PC-3 (cell line): ENCODE results near the gene IQGAP1. TPM values are rescaled to one million over a fixed set of nuclear protein-coding genes. Genes with fewer than 3 reads are reported as not detected.
"Not testable (repeated sequence)": the region's sequence is repeated elsewhere in the genome, so short reads cannot be mapped to it uniquely, and the experiment has no call there.

Experiments
- ATAC-seq: fragments of 200-7000 bp; cut with Tn5 transposase; 2 replicates; pipeline ENCODE4 v1.9.1; 2020; ENCODE audit warnings: mild to moderate bottlenecking, moderate library complexity
- BruUV-seq: library from RNA; stranded (reverse); fragments of 400-500 nt; replicated peaks from 2 replicates; lab custom pipeline; 2021; lab: Mats Ljungman, UMichigan
- CTCF ChIA-PET: fragments of 300-600 bp; sonication (Branson Sonifier 250); formaldehyde crosslinking; loops from one replicate; lab custom pipeline; 2022; ENCODE audit warnings: antibody characterized with exemption; lab: Charles Lee
- POLR2A ChIA-PET: fragments of 300-600 bp; sonication (Branson Sonifier 250); formaldehyde crosslinking; loops from one replicate; lab custom pipeline; 2022; ENCODE audit warnings: antibody characterized with exemption; ENCODE audit not compliant: unreplicated experiment; lab: Charles Lee
- DNase-seq: peaks from one replicate; pipeline ENCODE4 v3.0.0-alpha.2; 2015
- H2AFZ ChIP-seq: fragments of 300-600 bp; sonication (generic); 2 replicates; pipeline ENCODE4 v1.6.0; 2016; ENCODE audit warnings: antibody characterized with exemption, low read length
- H3F3A ChIP-seq: fragments of 300-600 bp; sonication (generic); one replicate; pipeline ENCODE4 v1.6.0; 2017; ENCODE audit warnings: antibody characterized with exemption, low read length, control low read depth, mild to moderate bottlenecking; ENCODE audit not compliant: unreplicated experiment
- H3K27ac ChIP-seq: fragments of 300-600 bp; sonication (generic); 2 replicates; pipeline ENCODE4 v1.5.1; 2016; ENCODE audit warnings: mild to moderate bottlenecking, low read length
- H3K27me3 ChIP-seq: fragments of 300-600 bp; sonication (generic); 2 replicates; pipeline ENCODE4 v1.6.1; 2016; ENCODE audit warnings: low read length, mixed read lengths
- H3K36me3 ChIP-seq: fragments of 300-600 bp; sonication (generic); 2 replicates; pipeline ENCODE4 v1.6.1; 2016; ENCODE audit warnings: low read depth, mixed run types, low read length, mixed read lengths
- H3K4me1 ChIP-seq: fragments of 300-600 bp; sonication (generic); 2 replicates; pipeline ENCODE4 v1.5.1; 2016; ENCODE audit warnings: low read length; ENCODE audit not compliant: insufficient read depth
- H3K4me2 ChIP-seq: fragments of 300-600 bp; sonication (generic); 2 replicates; pipeline ENCODE4 v1.6.0; 2016; ENCODE audit warnings: low read length
- H3K4me3 ChIP-seq: fragments of 300-600 bp; sonication (generic); 2 replicates; pipeline ENCODE4 v1.5.1; 2016; ENCODE audit warnings: mild to moderate bottlenecking, low read length, mixed read lengths
- H3K79me2 ChIP-seq: fragments of 300-600 bp; sonication (generic); 2 replicates; pipeline ENCODE4 v1.6.1; 2017; ENCODE audit warnings: low read length, mixed read lengths
- H3K9ac ChIP-seq: fragments of 300-600 bp; sonication (generic); 2 replicates; pipeline ENCODE4 v1.6.0; 2016; ENCODE audit warnings: mild to moderate bottlenecking, low read length
- H3K9me2 ChIP-seq: fragments of 300-600 bp; sonication (generic); replicated peaks from 2 replicates; pipeline ENCODE4 v1.6.1; 2016; ENCODE audit warnings: mixed run types, low read length, mixed read lengths
- H3K9me3 ChIP-seq: fragments of 300-600 bp; sonication (generic); 2 replicates; pipeline ENCODE4 v1.6.1; 2016; ENCODE audit warnings: low read length, mixed read lengths
- H4K20me1 ChIP-seq: fragments of 300-600 bp; sonication (generic); 2 replicates; pipeline ENCODE4 v1.6.1; 2016; ENCODE audit warnings: low read length, mixed read lengths
- EZH2 ChIP-seq: fragments of 300-600 bp; sonication (generic); IDR thresholded peaks from one replicate; pipeline ENCODE4 v1.6.1; 2017; ENCODE audit warnings: antibody characterized with exemption, mild to moderate bottlenecking, low read length; ENCODE audit not compliant: unreplicated experiment
- EZH2phosphoT487 ChIP-seq: fragments of 300-600 bp; sonication (generic); IDR thresholded peaks from 2 replicates; pipeline ENCODE4 v1.6.1; 2018; ENCODE audit warnings: mild to moderate bottlenecking, antibody characterized with exemption, low read length, borderline replicate concordance
- intact Hi-C: fragments of 100-400 bp; cut with micrococcal nuclease; formaldehyde crosslinking; loops from 2 replicates; pipeline ENCODE4 v1.9.0; 2023
- total RNA-seq: library from RNA; depleted of rRNA; stranded (reverse); fragments of >200 nt; gene quantifications from 2 replicates; pipeline ENCODE4 v1.2.3, GENCODE V29; 2014
- TF ChIP-seq, protein P1 (sequence below): fragments of 300-600 bp; sonication (generic); conservative IDR thresholded peaks from 2 replicates; pipeline ENCODE4 v1.5.1; 2017; ENCODE audit warnings: antibody characterized with exemption, low read depth, mild to moderate bottlenecking, low read length

The IQGAP1 gene
- total RNA-seq, 1 experiment from 2014 or later: 139 TPM

- no TSS peak for BruUV-seq
- Histone ChIP-seq H3K79me2 (peaks cover 80% of the 10 kb centered on the region), H2AFZ (no peak overlapping the region), H3K27me3 (no peaks in the 10 kb centered on the region), H3F3A (peaks cover 5% of the 10 kb centered on the region), H3K36me3 (no peaks in the 10 kb centered on the region), H3K9me3 (no peaks in the 10 kb centered on the region), H3K4me1 (peaks cover 45% of the 10 kb centered on the region), H3K27ac (peak overlapping the region; percentile 45), H4K20me1 (0 out of 2 replicates have a peak, but pooled peaks cover 6% of the 10 kb centered on the region), H3K4me3 (no peak overlapping the region), H3K4me2 (peak overlapping the region; percentile 71), H3K9ac (no peak overlapping the region), H3K9me2 (no peaks in the 10 kb centered on the region)
- intact Hi-C loops: no loop called here
- TF ChIP-seq EZH2phosphoT487 (no peak), EZH2 (no peak)
- TF ChIP-seq, protein P1, sequence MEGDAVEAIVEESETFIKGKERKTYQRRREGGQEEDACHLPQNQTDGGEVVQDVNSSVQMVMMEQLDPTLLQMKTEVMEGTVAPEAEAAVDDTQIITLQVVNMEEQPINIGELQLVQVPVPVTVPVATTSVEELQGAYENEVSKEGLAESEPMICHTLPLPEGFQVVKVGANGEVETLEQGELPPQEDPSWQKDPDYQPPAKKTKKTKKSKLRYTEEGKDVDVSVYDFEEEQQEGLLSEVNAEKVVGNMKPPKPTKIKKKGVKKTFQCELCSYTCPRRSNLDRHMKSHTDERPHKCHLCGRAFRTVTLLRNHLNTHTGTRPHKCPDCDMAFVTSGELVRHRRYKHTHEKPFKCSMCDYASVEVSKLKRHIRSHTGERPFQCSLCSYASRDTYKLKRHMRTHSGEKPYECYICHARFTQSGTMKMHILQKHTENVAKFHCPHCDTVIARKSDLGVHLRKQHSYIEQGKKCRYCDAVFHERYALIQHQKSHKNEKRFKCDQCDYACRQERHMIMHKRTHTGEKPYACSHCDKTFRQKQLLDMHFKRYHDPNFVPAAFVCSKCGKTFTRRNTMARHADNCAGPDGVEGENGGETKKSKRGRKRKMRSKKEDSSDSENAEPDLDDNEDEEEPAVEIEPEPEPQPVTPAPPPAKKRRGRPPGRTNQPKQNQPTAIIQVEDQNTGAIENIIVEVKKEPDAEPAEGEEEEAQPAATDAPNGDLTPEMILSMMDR: no peak
- CTCF ChIA-PET: no interaction called here
- POLR2A ChIA-PET: no interaction called here
- ATAC-seq (no peak), DNase-seq (peak; percentile 35)
Measured at GRCh38 chr15:90413411-90414379, 25.7 kb downstream of the IQGAP1 start.

GRCh38 chr15:90414408-90415028 lies 26.5 kb downstream of the IQGAP1 start:
- no peak overlapping the region for H2AFZ ChIP-seq
- 0 out of 2 replicates have a peak, but pooled peaks cover 6% of the 10 kb centered on the region for H4K20me1 ChIP-seq
- intact Hi-C loops: no loop called here
- DNase-seq (peak; percentile 78), ATAC-seq (peak; percentile 56)
- H3K27me3 ChIP-seq: no peaks in the 10 kb centered on the region
- peaks cover 78% of the 10 kb centered on the region for H3K79me2 ChIP-seq
- no peak overlapping the region for H3K9ac ChIP-seq
- H3K36me3 ChIP-seq: no peaks in the 10 kb centered on the region
- H3K27ac ChIP-seq: peak overlapping the region; percentile 45
- POLR2A ChIA-PET: no interaction called here
- CTCF ChIA-PET: no interaction called here
- H3K4me2 ChIP-seq: peak overlapping the region; percentile 65
- peaks cover 9% of the 10 kb centered on the region for H3F3A ChIP-seq
- no TSS peak for BruUV-seq
- H3K4me3 ChIP-seq: peak overlapping the region; percentile 16
- H3K9me3 ChIP-seq: no peaks in the 10 kb centered on the region
- H3K4me1 ChIP-seq: peaks cover 53% of the 10 kb centered on the region
- TF ChIP-seq, protein P1: no peak
- TF ChIP-seq EZH2: no peak
- no peak for TF ChIP-seq EZH2phosphoT487
- H3K9me2 ChIP-seq: no peaks in the 10 kb centered on the region

GRCh38 chr15:90416052-90416451 lies 28.0 kb downstream of the IQGAP1 start:
- peaks cover 65% of the 10 kb centered on the region for H3K4me1 ChIP-seq
- H2AFZ ChIP-seq, intact Hi-C loops, H3K4me2 ChIP-seq, DNase-seq, H3K9ac ChIP-seq, BruUV-seq, H3K27me3 ChIP-seq, H3K36me3 ChIP-seq, CTCF ChIA-PET, H3K4me3 ChIP-seq, H3K9me2 ChIP-seq, ATAC-seq, H3K27ac ChIP-seq, H3K9me3 ChIP-seq, POLR2A ChIA-PET: not testable (repeated sequence)
- H4K20me1 ChIP-seq: peaks cover 10% of the 10 kb centered on the region; the same call in 1 of the 2 replicates
- peaks cover 82% of the 10 kb centered on the region for H3K79me2 ChIP-seq
- H3F3A ChIP-seq: peaks cover 11% of the 10 kb centered on the region
